ENCODE measurements around the gene METTL4. TPM values are rescaled to one million over a fixed set of nuclear protein-coding genes. Genes with fewer than 3 reads are reported as not detected.

METTL4 gene
- total RNA-seq, 5 donors from 2014 or later (not counting 1 experiment from before 2014, with no cell fraction given): 15.1 to 27.7 (median 21.4) TPM

DNA sequence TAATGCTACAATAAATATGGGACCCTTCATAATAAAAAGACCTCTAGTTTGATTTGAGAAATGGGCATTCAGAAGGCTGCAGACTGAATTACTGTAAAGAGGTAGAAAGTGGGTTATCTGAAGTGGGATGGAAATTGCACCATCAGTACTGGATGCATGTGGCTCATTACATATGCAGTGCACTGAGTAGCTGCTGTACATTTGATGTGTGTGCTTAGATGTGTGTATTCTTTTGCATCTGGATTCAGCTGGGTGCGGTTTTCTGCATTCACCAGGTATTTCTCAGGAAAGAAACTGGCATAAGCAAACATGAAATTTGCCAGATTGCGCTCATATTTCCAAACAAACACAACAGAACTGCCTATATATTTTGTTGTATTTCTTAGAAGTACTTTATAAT, 38.3 kb upstream of the METTL4 start:
- ChIA-PET POLR2A (interaction anchor here (0.6 to 4.5 kb wide), 2 partner anchors 11 to 27 kb away, joined by 3 to 60 read pairs; no protein-coding TSS in a partner anchor), CTCF (interaction anchor here in 1 of 2 donors (1.0 kb wide), 1 partner anchor 22 kb away, joined by 3 read pairs; no protein-coding TSS in a partner anchor)
- Mint-ChIP-seq H3K27me3 (no peaks in the 10 kb centered on the region), H3K27ac (peak overlapping the region; percentile 15 to 82), H3K36me3 (peaks cover 14% of the 10 kb centered on the region), H3K4me3 (no peak overlapping the region), H3K9me3 (peaks cover 0 to under 1% (median 0%) of the 10 kb centered on the region in 3 donors), H3K4me1 (peaks cover 35 to 46% (median 41%) of the 10 kb centered on the region in 3 donors)
- H3K27ac ChIP-seq (ENCODE audit: low read length): no peak overlapping the region
- no peaks in the 10 kb centered on the region for H3K36me3 ChIP-seq (ENCODE audit: control insufficient read depth in 2 of 2, extremely low read depth in 1 of 2, insufficient read depth in 1 of 2, low read length in 1 of 2)
- H3K27me3 ChIP-seq (replicated peaks in 1 of 2; ENCODE audit: control insufficient read depth in 2 of 2, extremely low read depth in 1 of 2, insufficient read depth in 2 of 2, low read length in 1 of 2): no peaks in the 10 kb centered on the region
- H3K4me3 ChIP-seq (ENCODE audit: control insufficient read depth in 1 of 2, extremely low read depth in 1 of 2, low read length in 1 of 2): no peak overlapping the region
- no peaks in the 10 kb centered on the region for H3K9me3 ChIP-seq
- no CpG with 5 or more reads among the region's 2 CpGs for WGBS (ENCODE audit: insufficient coverage)
- ATAC-seq (replicated peaks in 1 of 4) (peak in 1 of 4 experiments; percentile 61), DNase-seq (no peak)
- H3K4me1 ChIP-seq (ENCODE audit: control insufficient read depth in 1 of 2, extremely low read depth in 1 of 2, insufficient read depth in 2 of 2, low read length in 2 of 2): peaks cover 4 to 28% of the 10 kb centered on the region in 2 experiments

DNA sequence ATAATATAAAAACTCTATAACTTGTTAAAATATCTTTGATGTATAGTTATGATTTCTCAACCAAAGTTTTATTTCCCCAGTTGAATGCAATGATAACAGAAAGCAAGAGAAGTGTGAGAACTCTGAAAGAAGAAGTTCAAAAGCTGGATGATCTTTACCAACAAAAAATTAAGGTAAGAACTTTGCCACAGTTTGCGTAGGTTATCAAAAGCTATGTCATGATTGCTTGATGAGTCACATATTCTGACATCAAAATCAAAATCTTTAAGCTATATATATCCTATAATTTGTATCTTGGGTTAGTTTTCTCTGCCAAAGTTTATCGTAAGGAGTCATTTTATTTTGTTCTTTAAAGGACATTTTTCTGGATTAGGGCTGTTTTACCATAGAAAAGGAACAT, 35.0 kb upstream of the METTL4 start:
- Histone ChIP-seq H3K4me3 (ENCODE audit: control insufficient read depth in 1 of 2, extremely low read depth in 1 of 2, low read length in 1 of 2) (no peak overlapping the region), H3K4me1 (ENCODE audit: control insufficient read depth in 1 of 2, extremely low read depth in 1 of 2, insufficient read depth in 2 of 2, low read length in 2 of 2) (peaks cover 10 to 34% of the 10 kb centered on the region in 2 experiments), H3K36me3 (ENCODE audit: control insufficient read depth in 2 of 2, extremely low read depth in 1 of 2, insufficient read depth in 1 of 2, low read length in 1 of 2) (no peaks in the 10 kb centered on the region), H3K9me3 (no peaks in the 10 kb centered on the region), H3K27me3 (replicated peaks in 1 of 2; ENCODE audit: control insufficient read depth in 2 of 2, extremely low read depth in 1 of 2, insufficient read depth in 2 of 2, low read length in 1 of 2) (no peaks in the 10 kb centered on the region), H3K27ac (ENCODE audit: low read length) (peak overlapping the region; percentile 91)
- peaks cover 2% of the 10 kb centered on the region for H3K36me3 Mint-ChIP-seq
- peak in 1 of 35 experiments; percentile 55 for DNase-seq
- no peaks in the 10 kb centered on the region for H3K27me3 Mint-ChIP-seq
- ChIA-PET POLR2A (interaction anchor here (0.6 to 4.5 kb wide), 11 partner anchors 14 to 317 kb away, joined by 3 to 60 read pairs (median 5); partner anchors contain the start of gene SMCHD1 (in 1 of the 2)), CTCF (interaction anchor here (0.7 to 2.2 kb wide), 7 partner anchors 19 to 50 kb away, joined by 3 to 37 read pairs (median 3); partner anchors contain the start of genes METTL4 (in 2 of the 2), NDC80 (in 2 of the 2) and SMCHD1 (in 1 of the 2))
- H3K4me1 Mint-ChIP-seq: peaks cover 55 to 62% (median 56%) of the 10 kb centered on the region in 3 donors
- H3K27ac Mint-ChIP-seq: peak overlapping the region; percentile 83 to 92
- WGBS (ENCODE audit: insufficient coverage): no CpG with 5 or more reads among the region's 2 CpGs
- peak in 2 of 4 experiments; percentile 33 to 79 for ATAC-seq (replicated peaks in 1 of 4)
- no peaks in the 10 kb centered on the region for H3K9me3 Mint-ChIP-seq
- H3K4me3 Mint-ChIP-seq: peak overlapping the region; percentile 26 to 59 (median 32)

DNA sequence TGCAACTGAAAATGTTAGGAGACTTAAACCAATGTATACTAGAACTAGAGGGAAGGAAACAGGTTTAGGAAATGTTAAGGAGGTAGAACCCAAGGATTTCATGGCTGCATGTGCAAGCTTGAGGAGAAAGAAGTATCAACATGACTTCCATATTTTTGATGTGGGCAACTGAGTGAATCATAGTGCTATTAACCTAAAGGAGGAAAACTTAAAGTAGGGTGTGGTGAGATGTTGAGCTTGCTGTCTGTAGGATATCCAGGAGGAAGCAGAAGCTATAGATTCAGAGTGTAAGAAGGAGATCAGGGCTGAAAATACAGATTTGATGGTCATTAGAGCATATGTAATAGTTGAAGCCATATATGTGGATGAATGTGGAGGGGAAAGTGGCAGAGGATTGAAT, 31.5 kb upstream of the METTL4 start:
- Histone ChIP-seq H3K36me3 (ENCODE audit: control insufficient read depth in 2 of 2, extremely low read depth in 1 of 2, insufficient read depth in 1 of 2, low read length in 1 of 2) (no peaks in the 10 kb centered on the region), H3K9me3 (no peaks in the 10 kb centered on the region), H3K27me3 (replicated peaks in 1 of 2; ENCODE audit: control insufficient read depth in 2 of 2, extremely low read depth in 1 of 2, insufficient read depth in 2 of 2, low read length in 1 of 2) (no peaks in the 10 kb centered on the region), H3K4me3 (ENCODE audit: control insufficient read depth in 1 of 2, extremely low read depth in 1 of 2, low read length in 1 of 2) (no peak overlapping the region), H3K4me1 (ENCODE audit: control insufficient read depth in 1 of 2, extremely low read depth in 1 of 2, insufficient read depth in 2 of 2, low read length in 2 of 2) (peaks cover 10 to 30% of the 10 kb centered on the region in 2 experiments), H3K27ac (ENCODE audit: low read length) (no peak overlapping the region)
- no peak overlapping the region for H3K4me3 Mint-ChIP-seq
- no peaks in the 10 kb centered on the region for H3K36me3 Mint-ChIP-seq
- ChIA-PET CTCF (interaction anchor here in 1 of 2 donors (0.7 kb wide), 1 partner anchor 30 kb away, joined by 3 read pairs; no protein-coding TSS in a partner anchor), POLR2A (interaction anchor here in 1 of 2 donors (0.8 kb wide), 1 partner anchor 36 kb away, joined by 11 read pairs; no protein-coding TSS in a partner anchor)
- no peak for ATAC-seq (replicated peaks in 1 of 4)
- H3K9me3 Mint-ChIP-seq: no peaks in the 10 kb centered on the region
- no peaks in the 10 kb centered on the region for H3K27me3 Mint-ChIP-seq
- DNase-seq: no peak
- peaks cover 58 to 60% (median 60%) of the 10 kb centered on the region in 3 donors for H3K4me1 Mint-ChIP-seq
- H3K27ac Mint-ChIP-seq: peak overlapping the region; percentile 49 to 58

GRCh38 chr18:2597639-2598038, 26.3 kb upstream of the METTL4 start:
- POLR2A ChIA-PET: no interaction called here

DNA sequence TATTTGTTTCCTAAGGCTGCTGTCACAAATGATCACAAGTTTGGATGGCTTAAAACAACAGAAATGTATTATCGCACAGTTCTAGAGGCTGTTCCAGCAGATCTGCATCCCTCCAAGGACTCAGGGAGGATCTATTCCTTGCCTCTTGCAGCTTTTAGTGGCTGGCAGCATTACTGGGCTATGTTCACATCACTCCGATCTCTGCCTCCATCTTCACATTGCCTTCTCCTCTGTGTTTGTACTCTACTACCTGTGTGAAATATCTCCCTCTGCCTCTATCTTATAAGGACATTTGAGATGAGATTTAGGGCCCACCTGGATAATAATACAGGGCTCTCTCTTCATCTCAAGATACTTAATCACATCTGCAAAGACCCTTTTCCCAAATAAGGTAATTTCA, 19.0 kb upstream of the METTL4 start:
- Mint-ChIP-seq H3K36me3 (peaks cover 3% of the 10 kb centered on the region), H3K4me1 (peaks cover 53 to 60% (median 54%) of the 10 kb centered on the region in 3 donors), H3K27ac (peak overlapping the region; percentile 94 to 96), H3K9me3 (no peaks in the 10 kb centered on the region), H3K27me3 (no peaks in the 10 kb centered on the region), H3K4me3 (peak overlapping the region; percentile 56 to 82 (median 65))
- Histone ChIP-seq H3K36me3 (ENCODE audit: control insufficient read depth in 2 of 2, extremely low read depth in 1 of 2, insufficient read depth in 1 of 2, low read length in 1 of 2) (peaks cover 0 to under 1% of the 10 kb centered on the region in 2 donors), H3K27me3 (replicated peaks in 1 of 2; ENCODE audit: control insufficient read depth in 2 of 2, extremely low read depth in 1 of 2, insufficient read depth in 2 of 2, low read length in 1 of 2) (no peaks in the 10 kb centered on the region), H3K27ac (ENCODE audit: low read length) (peak overlapping the region; percentile 92), H3K4me3 (ENCODE audit: control insufficient read depth in 1 of 2, extremely low read depth in 1 of 2, low read length in 1 of 2) (peak overlapping the region; percentile 4 to 39), H3K9me3 (no peaks in the 10 kb centered on the region), H3K4me1 (ENCODE audit: control insufficient read depth in 1 of 2, extremely low read depth in 1 of 2, insufficient read depth in 2 of 2, low read length in 2 of 2) (peaks cover 15 to 49% of the 10 kb centered on the region in 2 experiments)
- ATAC-seq (replicated peaks in 1 of 4): peak; percentile 12 to 60 (median 41)
- WGBS (ENCODE audit: insufficient coverage): no CpG with 5 or more reads among the region's 2 CpGs
- POLR2A ChIA-PET: interaction anchor here (0.6 to 1.8 kb wide), 3 partner anchors 47 to 138 kb away, joined by 3 to 7 read pairs (median 4); no protein-coding TSS in a partner anchor
- peak in 1 of 35 experiments; percentile 28 for DNase-seq
- CTCF ChIA-PET: interaction anchor here in 1 of 2 donors (1.0 to 3.0 kb wide), 3 partner anchors 18 to 46 kb away, joined by 3 to 10 read pairs (median 3); no protein-coding TSS in a partner anchor

More at GRCh38 chr18:2597639-2598038, 26.3 kb upstream of the METTL4 start:
- Mint-ChIP-seq H3K36me3 (peaks cover 6% of the 10 kb centered on the region), H3K9me3 (peaks cover 2 to 3% (median 3%) of the 10 kb centered on the region in 3 donors), H3K27ac (peak overlapping the region; percentile 11 to 29), H3K27me3 (no peaks in the 10 kb centered on the region), H3K4me3 (peak overlapping the region in 2 of 3 donors; percentile 11 to 15), H3K4me1 (peaks cover 54 to 56% (median 55%) of the 10 kb centered on the region in 3 donors)
- 46% methylated on average over 4 of the region's 5 CpGs for WGBS (ENCODE audit: insufficient coverage)
- DNase-seq (peak in 23 of 35 experiments; percentile 3 to 46 (median 13)), ATAC-seq (replicated peaks in 1 of 4) (peak; percentile 69 to 96 (median 92))
- no peak overlapping the region for H3K27ac ChIP-seq (ENCODE audit: low read length)
- H3K9me3 ChIP-seq: no peaks in the 10 kb centered on the region
- H3K27me3 ChIP-seq (replicated peaks in 1 of 2; ENCODE audit: control insufficient read depth in 2 of 2, extremely low read depth in 1 of 2, insufficient read depth in 2 of 2, low read length in 1 of 2): no peaks in the 10 kb centered on the region
- peaks cover 0 to 3% of the 10 kb centered on the region in 2 donors for H3K36me3 ChIP-seq (ENCODE audit: control insufficient read depth in 2 of 2, extremely low read depth in 1 of 2, insufficient read depth in 1 of 2, low read length in 1 of 2)
- no peak overlapping the region for H3K4me3 ChIP-seq (ENCODE audit: control insufficient read depth in 1 of 2, extremely low read depth in 1 of 2, low read length in 1 of 2)
- H3K4me1 ChIP-seq (ENCODE audit: control insufficient read depth in 1 of 2, extremely low read depth in 1 of 2, insufficient read depth in 2 of 2, low read length in 2 of 2): peaks cover 15 to 24% of the 10 kb centered on the region in 2 experiments
- CTCF ChIA-PET: no interaction called here

DNA sequence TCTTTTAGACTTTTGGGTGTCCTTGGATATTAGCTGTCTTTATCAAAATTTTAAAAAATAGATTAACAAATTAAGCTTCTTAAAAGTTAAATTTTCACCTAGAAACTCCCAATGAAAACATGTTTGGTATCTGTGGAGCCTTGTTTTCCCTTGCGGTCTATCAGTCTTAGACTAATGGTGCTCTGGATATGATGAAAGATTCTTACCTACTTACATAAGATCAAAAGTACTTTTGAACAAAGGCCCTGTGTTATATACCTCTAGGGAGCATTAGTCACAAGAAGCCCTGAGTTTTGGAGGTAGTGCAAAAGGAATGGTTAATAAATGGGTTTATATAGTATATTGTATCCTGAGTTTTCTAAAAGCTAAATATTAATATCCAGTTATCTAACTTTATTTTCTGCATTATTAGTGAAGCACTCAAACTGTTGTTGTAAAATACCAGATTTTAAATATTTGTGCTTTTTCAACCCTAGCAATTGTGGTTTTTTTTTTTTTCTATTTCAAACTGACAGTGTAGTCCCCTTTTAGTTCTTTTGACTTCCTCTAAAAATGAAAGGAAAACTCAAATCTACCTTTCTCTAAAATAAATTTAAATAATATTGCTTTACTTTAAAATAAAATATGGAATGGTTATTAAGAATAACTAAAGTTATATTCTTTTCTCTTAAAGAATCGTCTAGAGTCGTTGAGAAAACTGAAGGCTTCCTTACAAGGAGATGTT, 18.2 kb upstream of the METTL4 start:
- Mint-ChIP-seq H3K36me3 (peaks cover 3% of the 10 kb centered on the region), H3K4me1 (peaks cover 47 to 56% (median 50%) of the 10 kb centered on the region in 3 donors), H3K4me3 (peak overlapping the region; percentile 56 to 82 (median 65)), H3K9me3 (no peaks in the 10 kb centered on the region), H3K27ac (peak overlapping the region; percentile 94 to 96), H3K27me3 (no peaks in the 10 kb centered on the region)
- Histone ChIP-seq H3K9me3 (no peaks in the 10 kb centered on the region), H3K27ac (ENCODE audit: low read length) (peak overlapping the region; percentile 92), H3K4me1 (ENCODE audit: control insufficient read depth in 1 of 2, extremely low read depth in 1 of 2, insufficient read depth in 2 of 2, low read length in 2 of 2) (peaks cover 15 to 47% of the 10 kb centered on the region in 2 experiments), H3K27me3 (replicated peaks in 1 of 2; ENCODE audit: control insufficient read depth in 2 of 2, extremely low read depth in 1 of 2, insufficient read depth in 2 of 2, low read length in 1 of 2) (no peaks in the 10 kb centered on the region), H3K36me3 (ENCODE audit: control insufficient read depth in 2 of 2, extremely low read depth in 1 of 2, insufficient read depth in 1 of 2, low read length in 1 of 2) (no peaks in the 10 kb centered on the region), H3K4me3 (ENCODE audit: control insufficient read depth in 1 of 2, extremely low read depth in 1 of 2, low read length in 1 of 2) (peak overlapping the region; percentile 4 to 39)
- WGBS (ENCODE audit: insufficient coverage): no CpG with 5 or more reads among the region's 3 CpGs
- CTCF ChIA-PET: interaction anchor here (0.6 to 3.0 kb wide), 9 partner anchors 10 to 84 kb away, joined by 3 to 11 read pairs (median 4); partner anchors contain the start of gene SMCHD1 (in 1 of the 2)
- DNase-seq (peak in 1 of 35 experiments; percentile 45), ATAC-seq (replicated peaks in 1 of 4) (peak; percentile 69 to 87 (median 82))
- POLR2A ChIA-PET: interaction anchor here (0.5 to 1.8 kb wide), 8 partner anchors 10 to 158 kb away, joined by 3 to 7 read pairs (median 3); no protein-coding TSS in a partner anchor

Data from T-cell (primary cell).